K562 (cell line): ENCODE data around the gene CZIB. TPM values are rescaled to one million over a fixed set of nuclear protein-coding genes. Genes with fewer than 3 reads are reported as not detected.

ENCODE experiments used
- CTCF ChIP-seq, 3 experiments: IDR thresholded peaks in 2 of 3; conservative IDR thresholded peaks in 1 of 3; 2 replicates each; pipeline ENCODE4 v1.5.1; 2011 to 2012; ENCODE audit warnings: low read length in 3 of 3, mild to moderate bottlenecking in 3 of 3, control low read depth in 2 of 3, improper control_type of control experiment in 1 of 3, inconsistent platforms in 1 of 3, low read depth in 1 of 3, mixed read lengths in 1 of 3, moderate library complexity in 1 of 3; ENCODE audit not compliant: insufficient read depth in 2 of 3
- DMBX1 ChIP-seq: fragments of 250-450 bp; sonication (Bioruptor Pico); IDR thresholded peaks from 2 replicates; pipeline ENCODE4 v1.8.0; 2022; ENCODE audit warnings: inconsistent platforms, mild to moderate bottlenecking, moderate library complexity, borderline replicate concordance
- ERF ChIP-seq: fragments of 450-650 bp; formaldehyde crosslinking; IDR thresholded peaks from 2 replicates; pipeline ENCODE4 v1.4.0; 2020; ENCODE audit warnings: mild to moderate bottlenecking, mixed read lengths
- GTF2E2 ChIP-seq: fragments of 200-800 bp; sonication (Bioruptor generic); IDR thresholded peaks from 2 replicates; pipeline ENCODE4 v1.6.1; 2016; ENCODE audit warnings: missing genetic modification characterization, missing compliant biosample characterization
- GTF2F1 ChIP-seq: IDR thresholded peaks from 2 replicates; pipeline ENCODE4 v1.6.1; 2011; ENCODE audit warnings: low read depth, low read length, improper control_type of control experiment
- KLF16 ChIP-seq: IDR thresholded peaks from 2 replicates; pipeline ENCODE4 v1.6.1; 2016; ENCODE audit warnings: antibody characterized with exemption
- MAFK ChIP-seq: IDR thresholded peaks from 2 replicates; pipeline ENCODE4 v1.6.1; 2011; ENCODE audit warnings: low read length, improper control_type of control experiment
- PURB ChIP-seq: sonication (generic); formaldehyde crosslinking; IDR thresholded peaks from 2 replicates; pipeline ENCODE4 v1.9.0; 2021; ENCODE audit warnings: low read depth, mild to moderate bottlenecking, missing genetic modification reagents
- REST ChIP-seq, 2 experiments: fragments of 450-650 bp; formaldehyde crosslinking in 1 of 2; IDR thresholded peaks; 2 replicates each; pipeline versions ENCODE4 v1.4.0 to v1.6.1; 2014 to 2020; ENCODE audit warnings: mild to moderate bottlenecking in 2 of 2, borderline replicate concordance in 1 of 2, low read depth in 1 of 2
- RFX5 ChIP-seq: IDR thresholded peaks from 2 replicates; pipeline ENCODE4 v1.6.1; 2011; ENCODE audit warnings: low read depth, mild to moderate bottlenecking, improper control_type of control experiment, low read length
- SNIP1 ChIP-seq: fragments of 450-650 bp; IDR thresholded peaks from 2 replicates; pipeline ENCODE4 v1.7.1; 2017; ENCODE audit warnings: low read depth, mild to moderate bottlenecking
- TAF15 ChIP-seq: fragments of 200-400 bp; formaldehyde crosslinking; IDR thresholded peaks from 2 replicates; pipeline ENCODE4 v1.6.1; 2017; ENCODE audit warnings: mild to moderate bottlenecking, low read depth, low read length, moderate library complexity
- TOE1 ChIP-seq, 2 experiments: fragments of 450-650 bp in 1 of 2; sonication (generic) in 1 of 2; formaldehyde crosslinking in 1 of 2; IDR thresholded peaks; 2 replicates each; pipeline versions ENCODE4 v1.7.1 to v1.8.0; 2016 to 2022; ENCODE audit warnings: borderline replicate concordance in 2 of 2, mild to moderate bottlenecking in 2 of 2, antibody characterized with exemption in 1 of 2, inconsistent platforms in 1 of 2, low read depth in 1 of 2, missing genetic modification reagents in 1 of 2, moderate library complexity in 1 of 2
- TRIM24 ChIP-seq, 2 experiments: fragments of 450-650 bp; IDR thresholded peaks; 2 replicates each; pipeline ENCODE4 v1.6.1; 2016
- ZNF133 ChIP-seq: fragments of 250-450 bp; sonication (Bioruptor Pico); IDR thresholded peaks from 2 replicates; pipeline ENCODE4 v1.4.0; 2020; ENCODE audit warnings: mild to moderate bottlenecking
- ZNF263 ChIP-seq: sonication (generic); formaldehyde crosslinking; IDR thresholded peaks from 2 replicates; pipeline ENCODE4 v1.8.0; 2022; ENCODE audit warnings: mild to moderate bottlenecking, missing genetic modification reagents, borderline replicate concordance
- ZNF707 ChIP-seq: fragments of 250-450 bp; sonication (Bioruptor Pico); conservative IDR thresholded peaks from 2 replicates; pipeline ENCODE4 v1.8.0; 2022; ENCODE audit warnings: inconsistent platforms, mild to moderate bottlenecking, moderate library complexity
- polyA plus RNA-seq, 8 experiments: library from polyadenylated mRNA; depleted of rRNA in 4 of 8; stranded (reverse) in 5 of 8; unstranded in 3 of 8; fragments of >200 nt; fragmentation: Nextera tagmentation in 2 of 8; fragmentation: Illumina TruSeq in 1 of 8; extraction: Ambion mirVana in 2 of 8; extraction: Trizol in 1 of 8; gene quantifications; 2 replicates each; pipeline versions ENCODE4 v1.2.1 to v1.2.3, GENCODE V29; 2011 to 2014; ENCODE audit warnings: inconsistent platforms in 1 of 8, missing spikeins in 1 of 8
- total RNA-seq, 7 experiments: library from RNA; depleted of rRNA in 6 of 7; stranded (reverse); fragments of >200 nt in 6 of 7; fragmentation: Illumina TruSeq in 2 of 7; extraction: Trizol in 2 of 7; gene quantifications; 2 replicates each; pipeline versions ENCODE4 v1.2.1 to v1.2.3, GENCODE V29; 2011 to 2021; ENCODE audit warnings: low replicate concordance in 1 of 7

Gene CZIB
- total and polyA plus RNA-seq, 9 of the 15 experiments (the other 6 are each of a cell fraction or from before 2014, with no cell fraction given), result 52.6 to 111 (median 80.0) TPM

- TF ChIP-seq ZNF263 (CRISPR knock-in tag), result peak; percentile 64
- no peak for TF ChIP-seq PURB
- peak; percentile 89 for TF ChIP-seq REST (IDR thresholded peaks at IDR 0.05; ENCODE audit: borderline replicate concordance)
- TF ChIP-seq REST (CRISPR knock-in tag; IDR thresholded peaks at IDR 0.05; ENCODE audit: low read depth), result 0 out of 2 replicates have a peak, but pooled peaks have one; percentile 54
- TF ChIP-seq CTCF (IDR thresholded peaks at IDR 0.05 in 2 of 3, conservative IDR thresholded peaks at IDR 0.05 in 1 of 3; ENCODE audit: insufficient read depth in 2 of 3, low read depth in 1 of 3, low read length in 3 of 3), result peak in 1 of 3 experiments; percentile 22; a peak in 2 of 6 replicates
- TF ChIP-seq TRIM24 (IDR thresholded peaks at IDR 0.05), result no peak; a peak in 1 of 4 replicates
- TF ChIP-seq TOE1 (IDR thresholded peaks at IDR 0.05; ENCODE audit: borderline replicate concordance), result no peak
- no peak for TF ChIP-seq TOE1 (CRISPR knock-in tag; IDR thresholded peaks at IDR 0.05; ENCODE audit: borderline replicate concordance, low read depth)
- TF ChIP-seq KLF16, result 0 out of 2 replicates have a peak, but pooled peaks have one; percentile 21
- TF ChIP-seq DMBX1 (CRISPR knock-in tag), result peak; percentile 67; the same call in 1 of the 2 replicates
- no peak for TF ChIP-seq TAF15
- TF ChIP-seq GTF2E2 (tag), result peak; percentile 88
- no peak for TF ChIP-seq ZNF707 (CRISPR knock-in tag)
- TF ChIP-seq GTF2F1, result no peak
- TF ChIP-seq MAFK, result no peak
- no peak for TF ChIP-seq ZNF133
- no peak for TF ChIP-seq SNIP1
- TF ChIP-seq ERF (CRISPR knock-in tag), result peak; percentile 78; the same call in 1 of the 2 replicates
- TF ChIP-seq RFX5, result 0 out of 2 replicates have a peak, but pooled peaks have one; percentile 20
These were observed 23.7 kb downstream of the CZIB start, which contains the start of gene CPT2 (continued) for GRCh38 chr1:53196485-53197290.
